Left ventricle myocardium inferior (tissue), 1 donor: ENCODE measurements around the gene CCDC170. TPM values are rescaled to one million over a fixed set of nuclear protein-coding genes. Genes with fewer than 3 reads are reported as not detected.

ENCODE experiments used
- DNase-seq: peaks from one replicate; pipeline ENCODE4 v3.0.0-alpha.2; 2020
- H3K27ac ChIP-seq: fragments of 200-600 bp; replicated peaks from 2 replicates; pipeline ENCODE4 v1.8.0; 2021
- H3K27me3 ChIP-seq: fragments of 200-600 bp; 2 replicates; pipeline ENCODE4 v1.8.0; 2021; ENCODE audit warnings: low read depth
- H3K36me3 ChIP-seq: fragments of 200-600 bp; 2 replicates; pipeline ENCODE4 v1.8.0; 2021
- H3K4me1 ChIP-seq: fragments of 200-600 bp; 2 replicates; pipeline ENCODE4 v1.8.0; 2021
- H3K4me3 ChIP-seq: fragments of 200-600 bp; 2 replicates; pipeline ENCODE4 v1.8.0; 2021; ENCODE audit warnings: mild to moderate bottlenecking, moderate library complexity
- H3K9me3 ChIP-seq: fragments of 200-600 bp; replicated peaks from 2 replicates; pipeline ENCODE4 v1.8.0; 2021
- intact Hi-C: fragments of 100-400 bp; cut with micrococcal nuclease; formaldehyde crosslinking; loops from one replicate; pipeline ENCODE4 v1.11.0; 2022
- total RNA-seq: library from RNA; stranded (reverse); fragmentation: NEBNext Ultra II Directional; extraction: Animal tissue kit (Norgen Biotek cat#: 25700); gene quantifications from one replicate; pipeline ENCODE4 v1.2.1, GENCODE V29; 2021
- TF ChIP-seq, protein P1 (sequence below): fragments of 200-600 bp; IDR thresholded peaks from 2 replicates; pipeline ENCODE4 v1.8.0; 2021; ENCODE audit warnings: antibody characterized with exemption, mild to moderate bottlenecking, borderline replicate concordance
- donor health status: DM: no; HTN: yes; CAD: no; lungs with severe emphysema.

The CCDC170 gene
- total RNA-seq, 1 donor from 2014 or later: 0.36 TPM

DNA sequence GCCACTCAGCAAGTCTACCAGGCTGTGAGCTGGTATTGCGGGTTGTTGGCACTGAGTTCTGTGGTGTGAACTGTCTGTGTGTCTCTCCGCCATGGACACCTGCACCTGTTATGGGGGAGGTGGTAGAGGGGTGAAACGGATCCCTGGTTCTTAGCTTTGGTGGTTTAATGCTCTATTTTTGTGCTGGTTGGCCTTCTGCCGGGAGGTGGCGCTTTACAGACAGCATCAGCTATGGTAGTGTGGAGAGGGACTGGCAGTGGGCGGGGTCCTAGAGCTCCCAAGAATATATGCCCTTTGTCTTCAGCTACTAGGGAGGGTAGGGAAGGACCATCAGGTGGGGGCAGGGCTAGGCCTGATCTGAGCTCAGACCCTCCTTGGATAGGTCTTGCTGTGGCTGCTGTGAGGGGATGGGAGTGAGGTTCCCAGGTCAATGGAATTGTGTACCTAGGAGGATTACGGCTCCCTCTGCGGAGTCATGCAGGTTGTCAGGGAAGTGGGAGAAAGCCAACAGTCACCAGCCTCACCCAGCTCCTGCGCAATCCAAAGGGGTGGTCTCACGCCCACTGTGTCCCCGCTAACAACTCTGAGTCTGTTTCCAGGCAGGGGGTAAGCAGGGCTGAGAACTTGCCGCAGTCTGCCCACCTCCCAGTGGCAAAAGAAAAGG, 154.3 kb downstream of the CCDC170 start:
- peaks cover 17% of the 10 kb centered on the region for H3K27me3 ChIP-seq
- H3K27ac ChIP-seq: no peak overlapping the region
- H3K4me3 ChIP-seq: no peak overlapping the region
- H3K36me3 ChIP-seq: no peaks in the 10 kb centered on the region
- H3K4me1 ChIP-seq: no peaks in the 10 kb centered on the region
- peaks cover 13% of the 10 kb centered on the region for H3K9me3 ChIP-seq
- no peak for DNase-seq
- TF ChIP-seq, protein P1, sequence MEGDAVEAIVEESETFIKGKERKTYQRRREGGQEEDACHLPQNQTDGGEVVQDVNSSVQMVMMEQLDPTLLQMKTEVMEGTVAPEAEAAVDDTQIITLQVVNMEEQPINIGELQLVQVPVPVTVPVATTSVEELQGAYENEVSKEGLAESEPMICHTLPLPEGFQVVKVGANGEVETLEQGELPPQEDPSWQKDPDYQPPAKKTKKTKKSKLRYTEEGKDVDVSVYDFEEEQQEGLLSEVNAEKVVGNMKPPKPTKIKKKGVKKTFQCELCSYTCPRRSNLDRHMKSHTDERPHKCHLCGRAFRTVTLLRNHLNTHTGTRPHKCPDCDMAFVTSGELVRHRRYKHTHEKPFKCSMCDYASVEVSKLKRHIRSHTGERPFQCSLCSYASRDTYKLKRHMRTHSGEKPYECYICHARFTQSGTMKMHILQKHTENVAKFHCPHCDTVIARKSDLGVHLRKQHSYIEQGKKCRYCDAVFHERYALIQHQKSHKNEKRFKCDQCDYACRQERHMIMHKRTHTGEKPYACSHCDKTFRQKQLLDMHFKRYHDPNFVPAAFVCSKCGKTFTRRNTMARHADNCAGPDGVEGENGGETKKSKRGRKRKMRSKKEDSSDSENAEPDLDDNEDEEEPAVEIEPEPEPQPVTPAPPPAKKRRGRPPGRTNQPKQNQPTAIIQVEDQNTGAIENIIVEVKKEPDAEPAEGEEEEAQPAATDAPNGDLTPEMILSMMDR: no peak
- intact Hi-C loops: no loop called here

DNA sequence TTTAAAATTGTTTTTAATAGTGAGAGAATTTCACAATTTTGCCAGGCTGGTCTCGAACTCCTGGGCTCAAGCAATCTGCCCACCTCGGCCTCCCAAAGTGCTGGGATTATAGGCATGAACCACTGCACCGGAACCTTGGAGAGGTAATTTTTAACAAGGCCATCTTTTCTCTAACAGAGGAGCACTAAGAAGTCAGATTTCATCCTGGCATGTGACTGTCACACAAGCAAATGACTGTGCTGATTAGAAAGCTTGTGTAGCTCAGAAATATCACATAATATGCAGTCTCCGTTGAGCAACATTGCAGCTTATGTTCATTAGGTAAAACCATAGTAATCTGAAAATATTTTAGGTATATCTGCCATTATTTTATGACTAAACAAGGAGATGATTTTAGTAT, 156.0 kb downstream of the CCDC170 start:
- TF ChIP-seq, protein P1: no peak
- no peak for DNase-seq
- Histone ChIP-seq H3K36me3 (no peaks in the 10 kb centered on the region), H3K4me1 (no peaks in the 10 kb centered on the region), H3K27me3 (peaks cover 17% of the 10 kb centered on the region), H3K9me3 (peaks cover 9% of the 10 kb centered on the region), H3K27ac (no peak overlapping the region), H3K4me3 (no peak overlapping the region)
- intact Hi-C loops: no loop called here

DNA sequence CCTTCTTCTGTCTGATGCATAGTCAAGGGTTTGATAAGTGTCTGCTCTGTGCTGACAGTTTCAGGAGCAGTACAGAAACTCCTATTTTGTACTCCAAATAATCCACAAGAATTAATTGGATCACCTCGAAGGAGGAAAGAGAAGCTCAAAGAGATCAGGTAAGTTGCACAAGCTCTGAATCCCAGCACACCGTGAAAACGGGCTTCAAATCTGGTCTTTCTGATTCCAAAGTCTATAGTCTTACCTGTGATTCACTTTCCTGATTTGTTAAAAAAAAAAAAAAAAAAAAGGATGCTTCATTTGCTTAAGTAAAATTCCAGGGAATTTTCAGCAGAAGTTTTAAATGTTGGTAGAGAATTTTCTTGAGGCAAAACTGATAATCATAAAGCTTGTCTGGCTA, 157.8 kb downstream of the CCDC170 start:
- H3K27me3 ChIP-seq: peaks cover 11% of the 10 kb centered on the region
- peaks cover 27% of the 10 kb centered on the region for H3K9me3 ChIP-seq
- intact Hi-C loops: no loop called here
- no peaks in the 10 kb centered on the region for H3K36me3 ChIP-seq
- TF ChIP-seq, protein P1: no peak
- H3K27ac ChIP-seq: no peak overlapping the region
- H3K4me1 ChIP-seq: no peaks in the 10 kb centered on the region
- no peak overlapping the region for H3K4me3 ChIP-seq
- no peak for DNase-seq

DNA sequence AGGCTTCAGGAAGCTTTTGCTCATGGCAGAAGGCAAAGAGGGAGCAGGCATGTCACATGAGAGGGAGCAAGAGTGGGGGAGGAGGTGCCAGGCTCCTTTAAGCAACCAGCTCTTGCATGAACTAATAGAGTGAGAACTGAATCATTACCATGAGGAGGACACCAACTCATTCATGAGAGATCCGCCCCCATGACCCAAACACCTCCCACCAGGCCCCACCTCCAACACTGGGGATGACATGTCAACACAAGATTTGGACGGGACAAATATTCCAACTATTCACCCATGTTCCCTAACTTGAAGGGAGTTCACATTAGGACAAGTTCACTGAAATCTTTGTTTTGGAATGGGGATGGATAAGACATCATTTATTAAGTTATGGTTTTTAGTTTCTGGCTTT, 158.5 kb downstream of the CCDC170 start:
- TF ChIP-seq, protein P1: no peak
- Histone ChIP-seq H3K9me3 (peaks cover 27% of the 10 kb centered on the region), H3K27ac (no peak overlapping the region), H3K4me1 (no peaks in the 10 kb centered on the region), H3K4me3 (no peak overlapping the region), H3K27me3 (peaks cover 11% of the 10 kb centered on the region), H3K36me3 (no peaks in the 10 kb centered on the region)
- DNase-seq: no peak
- intact Hi-C loops: no loop called here

DNA sequence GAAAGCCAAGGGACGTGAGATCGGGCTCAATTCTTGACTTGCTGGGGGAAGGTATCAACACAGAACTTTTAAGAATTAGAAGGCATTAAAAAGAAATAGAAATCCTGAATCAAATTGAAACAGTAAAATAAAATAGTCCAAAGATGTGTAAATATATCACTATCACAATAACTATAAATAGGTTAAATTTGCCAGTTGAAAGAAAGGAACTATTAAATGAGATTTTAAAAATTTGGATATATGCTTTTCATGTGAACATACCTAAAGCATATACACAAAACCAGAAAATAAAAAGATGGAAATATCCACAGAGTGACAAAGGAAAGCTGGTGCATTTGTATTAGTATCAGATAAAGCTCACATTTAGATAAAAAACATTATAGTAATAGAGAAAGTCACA, 161.3 kb downstream of the CCDC170 start:
- H3K27me3 ChIP-seq: no peaks in the 10 kb centered on the region
- intact Hi-C loops: no loop called here
- TF ChIP-seq, protein P1: no peak
- H3K36me3 ChIP-seq: no peaks in the 10 kb centered on the region
- H3K4me3 ChIP-seq: no peak overlapping the region
- H3K4me1 ChIP-seq: no peaks in the 10 kb centered on the region
- DNase-seq: no peak
- H3K9me3 ChIP-seq: peaks cover 27% of the 10 kb centered on the region
- no peak overlapping the region for H3K27ac ChIP-seq
